Measurements from ENCODE around the gene AMER2. TPM values are rescaled to one million over a fixed set of nuclear protein-coding genes. Genes with fewer than 3 reads are reported as not detected.
"Not testable (repeated sequence)": the region's sequence is repeated elsewhere in the genome, so short reads cannot be mapped to it uniquely, and the experiment has no call there.

The AMER2 gene
- total RNA-seq, 1 experiment from 2014 or later: 0.40 TPM

- no peak for DNase-seq (ENCODE audit: low read depth)
These were observed 9.5 kb upstream of the AMER2 start for GRCh38 chr13:25181597-25181996.

- DNase-seq (ENCODE audit: low read depth): no peak
These were observed 8.9 kb upstream of the AMER2 start for GRCh38 chr13:25180775-25181537.

DNA sequence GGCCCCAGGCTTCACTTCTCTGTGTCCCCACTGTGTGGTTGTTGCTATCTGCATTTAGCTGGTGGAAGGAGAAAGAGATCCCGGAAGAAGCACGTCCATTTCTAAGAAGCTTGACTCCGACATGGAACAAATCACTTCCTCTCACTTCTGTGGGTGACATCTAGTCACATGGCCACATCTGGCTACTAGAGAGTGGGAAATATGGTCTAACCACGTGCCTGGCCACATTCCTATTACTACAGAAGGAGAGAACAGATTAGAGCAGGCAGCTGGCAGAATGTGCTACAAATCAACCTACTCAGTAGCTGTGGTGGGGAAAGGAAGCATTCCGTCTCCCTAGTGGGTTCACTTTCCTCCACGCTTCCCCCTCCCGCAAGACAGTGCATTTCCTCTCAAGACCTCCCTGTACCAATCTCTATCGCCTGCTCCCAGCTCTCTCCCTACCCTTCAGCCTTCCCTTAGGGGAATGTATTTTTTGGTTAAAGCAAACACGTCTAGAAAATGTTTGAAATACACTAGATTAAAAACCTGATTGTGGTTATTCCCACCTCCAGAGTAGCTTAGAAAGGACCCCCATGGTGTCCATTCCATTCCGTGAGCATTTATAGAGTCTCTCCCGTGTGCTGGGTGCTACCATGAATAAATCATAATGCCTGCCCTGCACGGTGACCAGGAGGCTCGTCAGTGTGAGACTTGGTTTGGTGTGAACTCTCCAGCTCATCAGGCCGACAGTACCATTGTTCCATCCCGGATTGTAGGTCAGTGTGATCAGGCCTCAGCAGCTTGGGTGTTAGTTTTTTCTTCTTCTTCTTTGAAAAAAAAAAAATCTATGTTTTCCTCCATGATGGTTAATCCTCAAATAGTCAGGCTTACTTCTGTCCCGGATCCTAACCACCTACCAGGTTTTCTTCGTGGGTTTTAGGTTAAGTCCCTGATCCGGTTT lies 8.0 kb upstream of the AMER2 start:
- DNase-seq (ENCODE audit: low read depth): no peak

- DNase-seq (ENCODE audit: low read depth): no peak
These were observed 6.9 kb upstream of the AMER2 start for GRCh38 chr13:25179011-25179410.

- DNase-seq (ENCODE audit: low read depth): no peak
These were observed 6.0 kb upstream of the AMER2 start for GRCh38 chr13:25178070-25178469.

GRCh38 chr13:25177636-25178035 lies 5.5 kb upstream of the AMER2 start:
- DNase-seq (ENCODE audit: low read depth): no peak

- no peak for DNase-seq (ENCODE audit: low read depth)
These were observed 4.9 kb upstream of the AMER2 start for GRCh38 chr13:25177012-25177411.

GRCh38 chr13:25175431-25175830 lies 3.3 kb upstream of the AMER2 start:
- DNase-seq (ENCODE audit: low read depth): no peak

DNA sequence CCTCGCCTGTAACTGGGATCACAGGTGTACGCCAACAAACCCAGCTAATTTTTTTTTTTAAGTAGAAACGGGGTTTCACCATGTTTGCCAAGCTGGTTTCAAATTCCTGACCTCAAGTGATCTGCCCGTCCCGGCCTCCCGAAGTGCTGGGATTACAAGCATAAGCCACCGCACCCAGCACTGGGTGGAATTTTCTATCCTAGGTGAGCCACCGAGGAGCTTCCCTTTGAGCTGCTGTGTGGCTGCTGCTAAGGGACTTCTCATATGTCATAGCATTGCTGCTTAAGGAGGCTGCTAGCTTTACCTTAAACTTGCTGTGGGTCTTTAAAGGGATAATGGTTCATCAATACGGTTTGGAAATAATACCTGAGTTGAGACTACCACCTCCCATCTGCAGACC lies 2.9 kb upstream of the AMER2 start:
- DNase-seq (ENCODE audit: low read depth): no peak

- no peak for DNase-seq (ENCODE audit: low read depth)
These were observed 2.2 kb upstream of the AMER2 start for GRCh38 chr13:25174304-25174703.

GRCh38 chr13:25172303-25172630 lies 179 bp upstream of the AMER2 start:
- DNase-seq (ENCODE audit: low read depth): no peak

GRCh38 chr13:25171170-25171516 lies 945 bp downstream of the AMER2 start:
- DNase-seq (ENCODE audit: low read depth): no peak

GRCh38 chr13:25170554-25171111 lies 1.5 kb downstream of the AMER2 start:
- DNase-seq (ENCODE audit: low read depth): peak; percentile 25

- DNase-seq (ENCODE audit: low read depth): no peak
These were observed 2.0 kb downstream of the AMER2 start for GRCh38 chr13:25169951-25170553.

DNA sequence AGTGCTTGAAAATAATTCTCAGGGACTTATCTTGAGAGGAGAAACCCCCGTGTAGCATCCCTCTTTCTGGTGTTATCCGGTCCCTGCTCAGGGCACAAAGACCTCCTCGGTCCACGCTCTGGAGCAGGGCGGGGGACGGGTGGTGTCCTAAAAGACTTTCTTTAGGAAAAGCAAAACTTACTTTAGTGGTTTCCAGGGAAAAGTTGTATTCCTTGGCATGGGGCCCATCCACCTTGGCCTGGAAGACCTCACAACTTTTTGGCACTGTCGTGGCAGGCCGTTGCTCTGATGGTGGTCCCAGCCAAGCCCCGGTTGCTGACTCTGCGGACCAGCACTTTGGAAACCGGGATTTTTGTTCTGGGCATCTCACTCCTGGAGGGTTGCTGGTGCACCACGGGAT lies 2.7 kb downstream of the AMER2 start:
- DNase-seq (ENCODE audit: low read depth): no peak

- DNase-seq (ENCODE audit: low read depth): no peak
These were observed 3.3 kb downstream of the AMER2 start for GRCh38 chr13:25168790-25169189.

DNA sequence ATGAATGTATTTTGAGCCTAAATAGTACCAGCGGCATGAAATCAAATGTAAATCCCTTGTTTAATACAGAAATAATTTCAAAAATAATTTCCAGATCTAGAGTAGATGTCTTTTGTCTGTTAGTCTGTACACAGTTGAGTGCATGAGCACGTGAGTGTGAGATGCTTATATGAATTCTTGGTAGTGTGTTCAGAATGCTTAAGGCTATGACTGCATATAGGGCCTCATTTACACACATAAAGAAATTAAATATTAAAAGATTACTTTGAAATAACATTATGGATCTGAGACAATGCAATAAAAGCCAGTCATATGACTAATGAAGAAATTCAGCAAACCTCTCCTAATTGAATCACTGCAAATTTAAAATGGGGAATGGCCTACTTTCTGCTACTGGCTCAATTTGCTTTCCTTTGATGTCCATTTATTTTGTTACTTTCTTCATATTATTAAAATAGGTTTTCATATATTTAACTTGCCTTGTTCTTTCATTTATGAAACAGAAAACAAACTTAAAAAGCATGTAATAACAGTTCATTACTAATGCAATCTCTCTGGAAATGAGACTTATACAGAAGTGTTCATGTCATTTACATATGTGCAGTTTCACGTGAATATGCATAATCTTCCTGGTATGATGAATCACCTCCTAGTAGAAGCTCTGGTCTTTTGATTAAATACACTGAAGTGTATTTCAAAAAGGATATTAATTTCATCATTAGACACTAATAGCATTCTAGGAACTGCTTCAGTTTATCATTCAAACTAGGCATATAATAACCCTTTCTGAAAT lies 4.5 kb downstream of the AMER2 start:
- no peak for DNase-seq (ENCODE audit: low read depth)

DNA sequence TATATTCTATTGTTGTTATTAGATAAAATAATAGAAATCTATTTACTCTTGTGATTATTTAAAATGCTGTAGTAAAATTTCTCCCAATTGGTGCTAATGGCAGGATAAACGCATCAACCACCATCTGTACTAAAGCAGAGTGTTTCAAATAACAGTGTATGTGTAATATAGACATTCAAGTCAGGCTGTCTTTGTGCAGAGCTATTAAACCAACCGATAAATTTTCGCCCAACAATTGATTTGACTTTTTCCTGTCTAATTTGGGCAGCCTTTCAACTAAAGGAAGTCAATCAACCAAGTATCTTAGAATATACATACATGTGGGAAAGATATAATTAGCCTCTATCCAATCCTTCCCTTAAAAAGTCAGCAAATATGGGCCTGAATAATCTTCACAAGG lies 5.8 kb downstream of the AMER2 start:
- no peak for DNase-seq (ENCODE audit: low read depth)

GRCh38 chr13:25165663-25166062 lies 6.4 kb downstream of the AMER2 start:
- DNase-seq (ENCODE audit: low read depth): no peak

GRCh38 chr13:25165163-25165562 lies 6.9 kb downstream of the AMER2 start:
- not testable (repeated sequence) for DNase-seq (ENCODE audit: low read depth)

- no peak for DNase-seq (ENCODE audit: low read depth)
These were observed 14.4 kb downstream of the AMER2 start for GRCh38 chr13:25157681-25158080.

- no peak for DNase-seq (ENCODE audit: low read depth)
These were observed 18.4 kb downstream of the AMER2 start for GRCh38 chr13:25153736-25154135.
